Astrocyte (in vitro differentiated cells and primary cell): ENCODE data around the gene TRAF6. TPM values are rescaled to one million over a fixed set of nuclear protein-coding genes. Genes with fewer than 3 reads are reported as not detected.
A peak's percentile ranks its signal among the peaks of the same experiment; 100 is the strongest.

Experiments
- DNase-seq: peaks from one replicate; pipeline ENCODE4 v3.0.0-alpha.2; 2010; ENCODE audit warnings: low read depth
- FAIRE-seq: peaks from 2 replicates; lab custom pipeline; 2011; peaks lifted over from hg19 to GRCh38; lab: Jason Lieb, UNC
- H2AFZ ChIP-seq: 2 replicates; pipeline ENCODE4 v1.6.0; 2012; ENCODE audit warnings: low read depth, low read length, inconsistent platforms
- H3K27ac ChIP-seq: 2 replicates; pipeline ENCODE4 v1.5.1; 2011; ENCODE audit warnings: low read depth, low read length, inconsistent platforms
- H3K27me3 ChIP-seq: 2 replicates; pipeline ENCODE4 v1.6.0; 2011; ENCODE audit warnings: low read length, inconsistent platforms; ENCODE audit not compliant: insufficient read depth
- H3K36me3 ChIP-seq: 2 replicates; pipeline ENCODE4 v1.5.1; 2011; ENCODE audit warnings: low read length, inconsistent platforms; ENCODE audit not compliant: insufficient read depth
- H3K4me1 ChIP-seq: 2 replicates; pipeline ENCODE4 v1.5.1; 2011; ENCODE audit warnings: low read length, inconsistent platforms; ENCODE audit not compliant: insufficient read depth
- H3K4me2 ChIP-seq: 2 replicates; pipeline ENCODE4 v1.6.0; 2012; ENCODE audit warnings: low read length, inconsistent platforms
- H3K4me3 ChIP-seq: 2 replicates; pipeline ENCODE4 v1.5.1; 2011; ENCODE audit warnings: low read depth, mild to moderate bottlenecking, low read length, inconsistent platforms; ENCODE audit not compliant: insufficient read depth
- H3K79me2 ChIP-seq: 2 replicates; pipeline ENCODE4 v1.6.0; 2012; ENCODE audit warnings: mild to moderate bottlenecking, low read length, inconsistent platforms; ENCODE audit not compliant: insufficient read depth
- H3K9ac ChIP-seq: 2 replicates; pipeline ENCODE4 v1.6.0; 2012; ENCODE audit warnings: mild to moderate bottlenecking, low read length, inconsistent platforms
- H3K9me3 ChIP-seq: 2 replicates; pipeline ENCODE4 v1.5.1; 2012; ENCODE audit warnings: low read depth, mild to moderate bottlenecking, low read length, inconsistent platforms; ENCODE audit not compliant: insufficient read depth
- H4K20me1 ChIP-seq: 2 replicates; pipeline ENCODE4 v1.6.0; 2012; ENCODE audit warnings: low read length, inconsistent platforms; ENCODE audit not compliant: insufficient read depth
- H3K27ac Mint-ChIP-seq: one replicate; pipeline ENCODE4 v1.8.0; 2021; ENCODE audit warnings: mild to moderate bottlenecking, mixed read lengths; ENCODE audit not compliant: unreplicated experiment
- H3K27me3 Mint-ChIP-seq: one replicate; pipeline ENCODE4 v1.8.0; 2021; ENCODE audit warnings: low read depth, mixed read lengths; ENCODE audit not compliant: unreplicated experiment
- H3K36me3 Mint-ChIP-seq: one replicate; pipeline ENCODE4 v1.8.0; 2021; ENCODE audit warnings: low read depth, mixed read lengths; ENCODE audit not compliant: unreplicated experiment
- H3K4me1 Mint-ChIP-seq: one replicate; pipeline ENCODE4 v1.8.0; 2021; ENCODE audit warnings: low read depth, mixed read lengths; ENCODE audit not compliant: unreplicated experiment
- H3K4me3 Mint-ChIP-seq: one replicate; pipeline ENCODE4 v1.8.0; 2021; ENCODE audit warnings: mild to moderate bottlenecking, moderate library complexity, mixed read lengths; ENCODE audit not compliant: unreplicated experiment
- H3K9me3 Mint-ChIP-seq: one replicate; pipeline ENCODE4 v1.8.0; 2021; ENCODE audit warnings: mild to moderate bottlenecking, mixed read lengths; ENCODE audit not compliant: unreplicated experiment
- EZH2 ChIP-seq: IDR thresholded peaks from 2 replicates; pipeline ENCODE4 v1.6.1; 2012; ENCODE audit warnings: mild to moderate bottlenecking, low read length, inconsistent platforms; ENCODE audit not compliant: insufficient read depth
- total RNA-seq: library from RNA; stranded (reverse); gene quantifications from 2 replicates; pipeline ENCODE4 v1.2.1, GENCODE V29; 2021
- TF ChIP-seq, protein P1 (sequence below): IDR thresholded peaks from 2 replicates; pipeline ENCODE4 v1.5.1; 2011; ENCODE audit warnings: low read depth, mild to moderate bottlenecking, inconsistent platforms, low read length, moderate library complexity; ENCODE audit not compliant: insufficient read depth

TRAF6 gene
- total RNA-seq, 1 donor from 2014 or later = 19.4 TPM

DNA sequence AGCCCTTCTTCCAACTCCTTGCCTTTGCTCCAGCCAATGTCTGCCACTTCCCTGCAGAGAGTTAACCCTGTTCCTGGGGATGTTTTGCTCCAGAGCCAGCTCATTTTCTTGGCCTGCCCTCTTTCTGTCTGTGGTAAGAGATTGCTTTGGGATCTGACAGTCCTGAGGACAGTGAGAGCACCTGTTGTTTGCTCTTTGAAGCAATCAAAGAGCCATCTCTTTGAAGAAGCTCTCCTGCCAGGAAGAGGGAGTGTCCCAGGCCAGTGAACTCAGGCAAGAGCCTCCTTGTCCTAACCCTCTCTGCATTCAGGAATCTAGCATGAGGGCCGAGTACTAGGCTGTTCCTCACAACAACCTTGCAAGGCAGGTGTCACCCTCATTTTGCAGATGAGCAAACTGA is 42.2 kb downstream of the TRAF6 start:
- no peaks in the 10 kb centered on the region for H3K36me3 ChIP-seq
- Mint-ChIP-seq H3K4me1 (peaks cover 60% of the 10 kb centered on the region), H3K36me3 (peaks cover 14% of the 10 kb centered on the region), H3K4me3 (no peak overlapping the region), H3K27ac (peak overlapping the region; percentile 70), H3K27me3 (no peaks in the 10 kb centered on the region), H3K9me3 (peaks cover 4% of the 10 kb centered on the region)
- peaks cover 44% of the 10 kb centered on the region for H3K4me1 ChIP-seq
- FAIRE-seq = no peak
- TF ChIP-seq, protein P1, sequence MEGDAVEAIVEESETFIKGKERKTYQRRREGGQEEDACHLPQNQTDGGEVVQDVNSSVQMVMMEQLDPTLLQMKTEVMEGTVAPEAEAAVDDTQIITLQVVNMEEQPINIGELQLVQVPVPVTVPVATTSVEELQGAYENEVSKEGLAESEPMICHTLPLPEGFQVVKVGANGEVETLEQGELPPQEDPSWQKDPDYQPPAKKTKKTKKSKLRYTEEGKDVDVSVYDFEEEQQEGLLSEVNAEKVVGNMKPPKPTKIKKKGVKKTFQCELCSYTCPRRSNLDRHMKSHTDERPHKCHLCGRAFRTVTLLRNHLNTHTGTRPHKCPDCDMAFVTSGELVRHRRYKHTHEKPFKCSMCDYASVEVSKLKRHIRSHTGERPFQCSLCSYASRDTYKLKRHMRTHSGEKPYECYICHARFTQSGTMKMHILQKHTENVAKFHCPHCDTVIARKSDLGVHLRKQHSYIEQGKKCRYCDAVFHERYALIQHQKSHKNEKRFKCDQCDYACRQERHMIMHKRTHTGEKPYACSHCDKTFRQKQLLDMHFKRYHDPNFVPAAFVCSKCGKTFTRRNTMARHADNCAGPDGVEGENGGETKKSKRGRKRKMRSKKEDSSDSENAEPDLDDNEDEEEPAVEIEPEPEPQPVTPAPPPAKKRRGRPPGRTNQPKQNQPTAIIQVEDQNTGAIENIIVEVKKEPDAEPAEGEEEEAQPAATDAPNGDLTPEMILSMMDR = no peak
- TF ChIP-seq EZH2 = no peak
- no peak for DNase-seq
- H3K79me2 ChIP-seq = no peaks in the 10 kb centered on the region
- H3K4me2 ChIP-seq = no peak overlapping the region
- H3K27me3 ChIP-seq = no peaks in the 10 kb centered on the region
- H3K9me3 ChIP-seq = no peaks in the 10 kb centered on the region
- H4K20me1 ChIP-seq = no peaks in the 10 kb centered on the region
- no peak overlapping the region for H3K4me3 ChIP-seq
- no peak overlapping the region for H3K27ac ChIP-seq
- no peak overlapping the region for H2AFZ ChIP-seq
- H3K9ac ChIP-seq = no peak overlapping the region

DNA sequence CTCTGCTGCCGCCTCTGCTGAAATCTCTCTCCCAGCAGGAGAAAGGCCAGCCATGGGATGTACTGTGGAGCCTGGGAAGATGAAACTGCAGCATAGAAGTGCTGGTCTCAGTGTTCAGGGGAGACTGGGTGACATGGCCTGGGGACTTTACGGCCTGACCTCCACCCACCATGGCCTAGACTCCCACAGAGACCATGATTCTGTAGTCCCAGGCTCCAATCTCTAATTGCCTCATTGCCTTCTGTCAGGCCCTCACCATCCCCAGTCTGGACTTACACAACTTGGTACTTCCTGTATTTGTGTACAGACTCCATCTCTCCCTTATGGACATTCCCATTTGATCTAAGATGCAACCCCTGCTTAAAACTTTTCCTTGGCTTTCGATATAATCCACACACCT is 43.1 kb downstream of the TRAF6 start:
- H3K27me3 Mint-ChIP-seq = no peaks in the 10 kb centered on the region
- H3K4me3 Mint-ChIP-seq = peak overlapping the region; percentile 69
- Histone ChIP-seq H3K9ac (no peak overlapping the region), H3K36me3 (no peaks in the 10 kb centered on the region), H2AFZ (no peak overlapping the region), H3K4me2 (no peak overlapping the region), H3K4me1 (peaks cover 44% of the 10 kb centered on the region), H3K79me2 (no peaks in the 10 kb centered on the region), H3K9me3 (no peaks in the 10 kb centered on the region), H4K20me1 (no peaks in the 10 kb centered on the region), H3K4me3 (no peak overlapping the region), H3K27me3 (no peaks in the 10 kb centered on the region), H3K27ac (no peak overlapping the region)
- H3K36me3 Mint-ChIP-seq = peaks cover 17% of the 10 kb centered on the region
- DNase-seq (no peak), FAIRE-seq (no peak)
- peak overlapping the region; percentile 80 for H3K27ac Mint-ChIP-seq
- no peak for TF ChIP-seq EZH2
- TF ChIP-seq, protein P1 = no peak
- peaks cover 60% of the 10 kb centered on the region for H3K4me1 Mint-ChIP-seq
- peaks cover 4% of the 10 kb centered on the region for H3K9me3 Mint-ChIP-seq

DNA sequence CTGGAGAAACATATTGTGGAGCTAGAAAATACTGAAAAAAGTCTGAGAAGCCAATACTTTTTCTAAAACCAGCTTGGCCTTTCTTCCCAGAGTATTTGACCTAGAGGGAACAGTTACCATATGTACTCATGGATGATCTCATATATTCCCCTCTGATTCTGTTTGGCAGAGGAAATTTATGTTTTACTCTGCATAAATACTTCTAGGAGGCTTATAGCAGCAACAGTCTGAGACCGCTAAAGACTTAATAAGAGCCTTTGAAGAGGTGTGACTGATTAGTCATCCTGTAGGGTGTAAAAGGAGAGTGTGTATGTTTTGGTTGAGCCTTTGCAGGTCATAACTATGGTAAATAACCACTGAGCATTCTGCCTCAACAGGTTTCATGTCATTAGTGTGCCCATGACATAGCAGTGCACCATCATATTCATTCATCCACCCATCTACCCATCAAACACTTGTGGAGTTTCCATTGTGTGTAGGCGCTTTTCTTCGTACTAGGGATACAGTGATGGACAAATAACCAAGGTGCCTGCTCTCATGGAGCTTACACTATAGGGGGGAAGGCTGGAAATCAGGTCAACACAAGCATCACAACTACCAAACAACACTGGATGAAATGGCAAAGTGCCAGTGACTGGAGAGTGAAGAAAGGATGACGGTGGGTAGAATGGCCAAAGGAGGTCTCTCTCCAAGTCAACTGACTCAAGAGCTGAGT is 44.5 kb downstream of the TRAF6 start:
- DNase-seq = peak; percentile 70

More for the DNA sequence above, 44.5 kb downstream of the TRAF6 start:
- Mint-ChIP-seq H3K4me3 (no peak overlapping the region), H3K36me3 (peaks cover 20% of the 10 kb centered on the region), H3K4me1 (peaks cover 56% of the 10 kb centered on the region), H3K27ac (peak overlapping the region; percentile 20), H3K9me3 (peaks cover 4% of the 10 kb centered on the region), H3K27me3 (no peaks in the 10 kb centered on the region)
- Histone ChIP-seq H3K4me2 (peak overlapping the region; percentile 11), H4K20me1 (no peaks in the 10 kb centered on the region), H3K27me3 (no peaks in the 10 kb centered on the region), H3K27ac (peak overlapping the region; percentile 12), H3K4me3 (no peak overlapping the region), H3K9me3 (no peaks in the 10 kb centered on the region), H3K79me2 (no peaks in the 10 kb centered on the region), H3K4me1 (peaks cover 40% of the 10 kb centered on the region), H3K9ac (no peak overlapping the region), H2AFZ (no peak overlapping the region), H3K36me3 (no peaks in the 10 kb centered on the region)
- peak; percentile 79 for FAIRE-seq
- TF ChIP-seq EZH2 = no peak
- TF ChIP-seq, protein P1 = no peak
